A549 (cell line): ENCODE measurements around the gene SLC22A17. TPM values are rescaled to one million over a fixed set of nuclear protein-coding genes. Genes with fewer than 3 reads are reported as not detected.

Experiments
- ATAC-seq, 2 experiments: fragments of 200-7000 bp in 1 of 2; fragments of >200 bp in 1 of 2; cut with Nextera tagmentation in 1 of 2; cut with Tn5 transposase in 1 of 2; 3 replicates each; pipeline versions ENCODE4 v1.8.0 to v1.9.1; 2018 to 2020; ENCODE audit warnings: mild to moderate bottlenecking in 1 of 2, moderate library complexity in 1 of 2
- CTCF ChIA-PET: fragments of 300-600 bp; sonication (Branson Sonifier 250); formaldehyde crosslinking; extraction: SDS; loops from one replicate; lab custom pipeline; 2021; ENCODE audit warnings: antibody characterized with exemption, inconsistent platforms; lab: Yijun Ruan, JAX
- POLR2A ChIA-PET: fragments of 350-600 bp; formaldehyde crosslinking; extraction: SDS; loops from one replicate; lab custom pipeline; 2021; ENCODE audit warnings: antibody characterized with exemption, inconsistent platforms; lab: Yijun Ruan, JAX
- DNase-seq, 2 experiments: peaks; one replicate each; pipeline versions ENCODE4 v3.0.0 to v3.0.0-alpha.2; 2011 to 2016; ENCODE audit warnings: low read depth in 1 of 2, low spot score in 1 of 2
- FAIRE-seq: peaks from 2 replicates; lab custom pipeline; 2011; peaks lifted over from hg19 to GRCh38; lab: Jason Lieb, UNC
- H3K27ac ChIP-seq, 2 experiments: fragments of >200 bp; sonication (Bioruptor Twin); formaldehyde crosslinking; 3 replicates each; pipeline ENCODE4 v1.5.1; 2016 to 2017
- H3K4me1 ChIP-seq: fragments of >200 bp; sonication (Bioruptor Twin); formaldehyde crosslinking; 3 replicates; pipeline ENCODE4 v1.6.1; 2016
- H3K4me2 ChIP-seq: fragments of >200 bp; sonication (Bioruptor Twin); formaldehyde crosslinking; 3 replicates; pipeline ENCODE4 v1.6.1; 2016
- H3K4me3 ChIP-seq: fragments of >200 bp; sonication (Bioruptor Twin); formaldehyde crosslinking; 3 replicates; pipeline ENCODE4 v1.5.1; 2016
- H3K9me3 ChIP-seq: fragments of >200 bp; sonication (Bioruptor Twin); formaldehyde crosslinking; 3 replicates; pipeline ENCODE4 v1.6.1; 2016
- CBX2 ChIP-seq: fragments of 200-600 bp; sonication (generic); IDR thresholded peaks from 2 replicates; pipeline ENCODE4 v1.6.1; 2016; ENCODE audit warnings: low read depth, mild to moderate bottlenecking, borderline replicate concordance
- CBX8 ChIP-seq: fragments of 200-600 bp; sonication (generic); IDR thresholded peaks from 2 replicates; pipeline ENCODE4 v1.6.1; 2016
- E2F6 ChIP-seq: IDR thresholded peaks from 2 replicates; pipeline ENCODE4 v1.6.1; 2012; ENCODE audit warnings: low read depth, borderline replicate concordance
- EP300 ChIP-seq, 2 experiments: fragments of >200 bp; sonication (Bioruptor Twin); formaldehyde crosslinking; IDR thresholded peaks; 2 replicates in 1 of 2; 3 replicates in 1 of 2; pipeline ENCODE4 v1.6.1; 2016 to 2017
- JUN ChIP-seq, 2 experiments: fragments of >200 bp; sonication (Bioruptor Twin); formaldehyde crosslinking; IDR thresholded peaks; 2 replicates in 1 of 2; 3 replicates in 1 of 2; pipeline ENCODE4 v1.6.1; 2016 to 2017
- JUNB ChIP-seq: fragments of >200 bp; sonication (Bioruptor Twin); formaldehyde crosslinking; IDR thresholded peaks from 2 replicates; pipeline ENCODE4 v1.6.1; 2016
- MAFK ChIP-seq: fragments of 450-650 bp; IDR thresholded peaks from 2 replicates; pipeline ENCODE4 v1.6.1; 2014; ENCODE audit not compliant: partially characterized antibody
- MYC ChIP-seq: IDR thresholded peaks from 2 replicates; pipeline ENCODE4 v1.6.1; 2012; ENCODE audit warnings: mild to moderate bottlenecking, inconsistent platforms, low read length, improper control_type of control experiment, borderline replicate concordance
- NPAS2 ChIP-seq: fragments of 250-450 bp; sonication (Bioruptor Pico); IDR thresholded peaks from 2 replicates; pipeline ENCODE4 v1.8.0; 2022; ENCODE audit warnings: mild to moderate bottlenecking, moderate library complexity, borderline replicate concordance
- PHF8 ChIP-seq: fragments of 200-600 bp; sonication (generic); IDR thresholded peaks from 2 replicates; pipeline ENCODE4 v1.6.1; 2016; ENCODE audit warnings: low read depth, mild to moderate bottlenecking, antibody characterized with exemption, moderate library complexity, borderline replicate concordance
- POLR2A ChIP-seq: IDR thresholded peaks from 2 replicates; pipeline ENCODE4 v1.6.1; 2012; ENCODE audit warnings: mild to moderate bottlenecking, low read length
- RCOR1 ChIP-seq: fragments of 150-350 bp; IDR thresholded peaks from 2 replicates; pipeline ENCODE4 v1.6.1; 2014; ENCODE audit warnings: antibody characterized with exemption, low read length, low read depth
- RFX5 ChIP-seq: fragments of 450-650 bp; IDR thresholded peaks from 2 replicates; pipeline ENCODE4 v1.7.1; 2014; ENCODE audit warnings: antibody characterized with exemption, mild to moderate bottlenecking, moderate library complexity
- SMC3 ChIP-seq: fragments of >200 bp; sonication (Bioruptor Twin); formaldehyde crosslinking; IDR thresholded peaks from 3 replicates; pipeline ENCODE4 v1.6.1; 2018; ENCODE audit warnings: inconsistent platforms
- SREBF2 ChIP-seq: fragments of 450-650 bp; IDR thresholded peaks from 2 replicates; pipeline ENCODE4 v1.6.1; 2014; ENCODE audit warnings: mild to moderate bottlenecking, moderate library complexity
- TP53 ChIP-seq: fragments of 250-450 bp; sonication (Bioruptor Pico); IDR thresholded peaks from 2 replicates; pipeline ENCODE4 v1.5.0; 2021; ENCODE audit warnings: mild to moderate bottlenecking, moderate library complexity
- USF2 ChIP-seq: fragments of 450-650 bp; IDR thresholded peaks from 2 replicates; pipeline ENCODE4 v1.6.1; 2014; ENCODE audit warnings: antibody characterized with exemption
- ZC3H11A ChIP-seq: fragments of 450-650 bp; IDR thresholded peaks from 2 replicates; pipeline ENCODE4 v1.6.1; 2014; ENCODE audit warnings: antibody characterized with exemption, mild to moderate bottlenecking
- WGBS: methylation state at CpG from one replicate; pipeline ENCODE4 v1.1.6; 2017; ENCODE audit errors: missing lambda C conversion rate; 5-methylcytosine and 5-hydroxymethylcytosine counted together
- polyA plus RNA-seq, 4 experiments: library from polyadenylated mRNA; depleted of rRNA in 3 of 4; stranded (reverse); fragments of >200 nt; fragmentation: RNase III in 1 of 4; extraction: RNeasy Plus Mini Kit Qiagen cat#74134 plus additional on column Dnase treatment in 1 of 4; gene quantifications; 2 replicates in 3 of 4; 3 replicates in 1 of 4; pipeline ENCODE4 v1.2.3, GENCODE V29; 2011 to 2017
- TF ChIP-seq, protein P1 (sequence below): fragments of 250-450 bp; sonication (Bioruptor Pico); IDR thresholded peaks from 2 replicates; pipeline ENCODE4 v1.5.0; 2020; ENCODE audit warnings: low read depth, mild to moderate bottlenecking, moderate library complexity
- TF ChIP-seq, protein P2 (sequence below): fragments of >200 bp; sonication (Bioruptor Twin); formaldehyde crosslinking; IDR thresholded peaks from 3 replicates; pipeline ENCODE4 v1.5.1; 2016
- TF ChIP-seq, protein P3 (sequence below): fragments of 250-450 bp; sonication (Bioruptor Pico); IDR thresholded peaks from 2 replicates; pipeline ENCODE4 v1.5.0; 2021; ENCODE audit warnings: mild to moderate bottlenecking, moderate library complexity, borderline replicate concordance
- TF ChIP-seq, protein P4 (sequence below): fragments of 200-600 bp; sonication (generic); IDR thresholded peaks from 2 replicates; pipeline ENCODE4 v1.6.1; 2016; ENCODE audit warnings: antibody characterized with exemption, mild to moderate bottlenecking, moderate library complexity

The SLC22A17 gene
- polyA plus RNA-seq, 2 of the 4 experiments (the other 2 are of a cell fraction), result 3.5 to 8.4 TPM

DNA sequence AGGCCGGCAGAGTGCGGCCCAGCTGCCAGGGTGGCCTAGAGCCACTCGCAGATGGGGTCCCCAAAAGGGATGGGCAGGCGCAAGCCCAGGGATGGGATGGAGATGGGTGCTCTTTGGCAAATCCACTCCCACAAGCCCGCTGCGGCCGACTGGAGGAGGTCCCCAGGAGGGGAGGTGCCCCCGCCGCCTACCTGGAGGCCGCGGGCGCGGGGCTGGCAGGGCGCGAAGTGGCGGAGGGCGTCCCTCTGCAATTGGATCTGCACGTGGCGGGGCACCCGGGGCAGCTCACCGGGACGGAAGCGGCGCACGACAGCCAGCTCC is 50.8 kb downstream of the SLC22A17 start (continued):
- TF ChIP-seq, protein P1, sequence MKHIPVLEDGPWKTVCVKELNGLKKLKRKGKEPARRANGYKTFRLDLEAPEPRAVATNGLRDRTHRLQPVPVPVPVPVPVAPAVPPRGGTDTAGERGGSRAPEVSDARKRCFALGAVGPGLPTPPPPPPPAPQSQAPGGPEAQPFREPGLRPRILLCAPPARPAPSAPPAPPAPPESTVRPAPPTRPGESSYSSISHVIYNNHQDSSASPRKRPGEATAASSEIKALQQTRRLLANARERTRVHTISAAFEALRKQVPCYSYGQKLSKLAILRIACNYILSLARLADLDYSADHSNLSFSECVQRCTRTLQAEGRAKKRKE (CRISPR knock-in tag), result peak; percentile 63; the same call in 1 of the 2 replicates
- no peak for TF ChIP-seq RCOR1
- TF ChIP-seq ZC3H11A, result no peak
- TF ChIP-seq E2F6, result peak; percentile 89
- TF ChIP-seq SMC3, result no peak
- TF ChIP-seq EP300 (IDR thresholded peaks at IDR 0.05), result no peak

DNA sequence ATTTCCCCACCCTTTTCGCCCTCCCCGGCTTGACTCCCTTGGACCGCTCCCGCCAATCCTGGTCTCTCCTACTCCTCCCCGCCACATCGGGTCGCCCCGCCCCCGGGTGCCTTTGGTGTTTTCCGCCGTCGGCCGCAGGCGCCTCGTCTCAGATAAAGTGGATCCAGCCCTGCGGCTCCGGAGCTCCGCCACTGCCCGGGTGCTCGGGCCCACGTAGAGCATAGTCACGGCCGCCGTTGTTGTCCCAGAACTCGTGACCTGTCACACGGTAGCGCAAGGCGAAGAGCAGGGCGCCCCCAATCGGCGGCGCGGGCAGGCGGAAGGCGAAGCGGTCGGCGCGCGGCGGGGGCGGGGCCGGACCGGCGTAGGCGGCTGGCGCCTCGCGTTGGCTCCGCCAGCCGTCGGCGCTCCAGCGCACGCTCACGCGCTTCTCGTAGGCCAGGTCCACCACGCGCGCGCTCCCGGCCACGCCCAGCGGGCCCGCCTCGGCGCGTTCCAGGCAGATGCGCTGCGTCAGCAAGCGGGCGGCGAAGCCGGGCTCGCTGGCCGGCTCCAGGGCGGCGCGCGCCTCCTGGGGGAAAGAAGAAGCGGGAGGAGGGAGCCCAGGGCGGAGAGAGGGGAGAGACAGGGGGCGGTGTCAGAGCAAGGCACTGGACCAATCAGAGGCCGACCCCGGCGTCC is 51.3 kb downstream of the SLC22A17 start:
- FAIRE-seq (no peak), DNase-seq (peak; percentile 96 to 97), ATAC-seq (peak; percentile 82 to 89)
- H3K4me3 ChIP-seq, result peak overlapping the region; percentile 63
- POLR2A ChIA-PET, result interaction anchor here (0.9 to 4.1 kb wide), 9 partner anchors 10 to 914 kb away, joined by 3 to 40 read pairs (median 5); partner anchors contain the start of genes ACIN1, C14orf119, HOMEZ and MDP1
- TF ChIP-seq CBX8 (no peak), MYC (peak; percentile 82), TP53 (no peak), JUNB (no peak), JUN (IDR thresholded peaks at IDR 0.05) (peak in 1 of 2 experiments; percentile 62; a peak in 3 of 5 replicates), MAFK (peak; percentile 100), RFX5 (peak; percentile 66; the same call in 1 of the 2 replicates), EP300 (IDR thresholded peaks at IDR 0.05) (no peak), PHF8 (peak; percentile 45; the same call in 1 of the 2 replicates), POLR2A (peak; percentile 45), SMC3 (no peak; the same call in 2 of the 3 replicates), CBX2 (no peak), USF2 (peak; percentile 61), NPAS2 (CRISPR knock-in tag) (0 out of 2 replicates have a peak, but pooled peaks have one; percentile 48), SREBF2 (no peak)
- TF ChIP-seq, protein P2, sequence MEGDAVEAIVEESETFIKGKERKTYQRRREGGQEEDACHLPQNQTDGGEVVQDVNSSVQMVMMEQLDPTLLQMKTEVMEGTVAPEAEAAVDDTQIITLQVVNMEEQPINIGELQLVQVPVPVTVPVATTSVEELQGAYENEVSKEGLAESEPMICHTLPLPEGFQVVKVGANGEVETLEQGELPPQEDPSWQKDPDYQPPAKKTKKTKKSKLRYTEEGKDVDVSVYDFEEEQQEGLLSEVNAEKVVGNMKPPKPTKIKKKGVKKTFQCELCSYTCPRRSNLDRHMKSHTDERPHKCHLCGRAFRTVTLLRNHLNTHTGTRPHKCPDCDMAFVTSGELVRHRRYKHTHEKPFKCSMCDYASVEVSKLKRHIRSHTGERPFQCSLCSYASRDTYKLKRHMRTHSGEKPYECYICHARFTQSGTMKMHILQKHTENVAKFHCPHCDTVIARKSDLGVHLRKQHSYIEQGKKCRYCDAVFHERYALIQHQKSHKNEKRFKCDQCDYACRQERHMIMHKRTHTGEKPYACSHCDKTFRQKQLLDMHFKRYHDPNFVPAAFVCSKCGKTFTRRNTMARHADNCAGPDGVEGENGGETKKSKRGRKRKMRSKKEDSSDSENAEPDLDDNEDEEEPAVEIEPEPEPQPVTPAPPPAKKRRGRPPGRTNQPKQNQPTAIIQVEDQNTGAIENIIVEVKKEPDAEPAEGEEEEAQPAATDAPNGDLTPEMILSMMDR, result peak; percentile 92
- TF ChIP-seq, protein P3, sequence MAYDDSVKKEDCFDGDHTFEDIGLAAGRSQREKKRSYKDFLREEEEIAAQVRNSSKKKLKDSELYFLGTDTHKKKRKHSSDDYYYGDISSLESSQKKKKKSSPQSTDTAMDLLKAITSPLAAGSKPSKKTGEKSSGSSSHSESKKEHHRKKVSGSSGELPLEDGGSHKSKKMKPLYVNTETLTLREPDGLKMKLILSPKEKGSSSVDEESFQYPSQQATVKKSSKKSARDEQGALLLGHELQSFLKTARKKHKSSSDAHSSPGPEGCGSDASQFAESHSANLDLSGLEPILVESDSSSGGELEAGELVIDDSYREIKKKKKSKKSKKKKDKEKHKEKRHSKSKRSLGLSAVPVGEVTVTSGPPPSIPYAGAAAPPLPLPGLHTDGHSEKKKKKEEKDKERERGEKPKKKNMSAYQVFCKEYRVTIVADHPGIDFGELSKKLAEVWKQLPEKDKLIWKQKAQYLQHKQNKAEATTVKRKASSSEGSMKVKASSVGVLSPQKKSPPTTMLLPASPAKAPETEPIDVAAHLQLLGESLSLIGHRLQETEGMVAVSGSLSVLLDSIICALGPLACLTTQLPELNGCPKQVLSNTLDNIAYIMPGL, result no peak
- TF ChIP-seq, protein P4, sequence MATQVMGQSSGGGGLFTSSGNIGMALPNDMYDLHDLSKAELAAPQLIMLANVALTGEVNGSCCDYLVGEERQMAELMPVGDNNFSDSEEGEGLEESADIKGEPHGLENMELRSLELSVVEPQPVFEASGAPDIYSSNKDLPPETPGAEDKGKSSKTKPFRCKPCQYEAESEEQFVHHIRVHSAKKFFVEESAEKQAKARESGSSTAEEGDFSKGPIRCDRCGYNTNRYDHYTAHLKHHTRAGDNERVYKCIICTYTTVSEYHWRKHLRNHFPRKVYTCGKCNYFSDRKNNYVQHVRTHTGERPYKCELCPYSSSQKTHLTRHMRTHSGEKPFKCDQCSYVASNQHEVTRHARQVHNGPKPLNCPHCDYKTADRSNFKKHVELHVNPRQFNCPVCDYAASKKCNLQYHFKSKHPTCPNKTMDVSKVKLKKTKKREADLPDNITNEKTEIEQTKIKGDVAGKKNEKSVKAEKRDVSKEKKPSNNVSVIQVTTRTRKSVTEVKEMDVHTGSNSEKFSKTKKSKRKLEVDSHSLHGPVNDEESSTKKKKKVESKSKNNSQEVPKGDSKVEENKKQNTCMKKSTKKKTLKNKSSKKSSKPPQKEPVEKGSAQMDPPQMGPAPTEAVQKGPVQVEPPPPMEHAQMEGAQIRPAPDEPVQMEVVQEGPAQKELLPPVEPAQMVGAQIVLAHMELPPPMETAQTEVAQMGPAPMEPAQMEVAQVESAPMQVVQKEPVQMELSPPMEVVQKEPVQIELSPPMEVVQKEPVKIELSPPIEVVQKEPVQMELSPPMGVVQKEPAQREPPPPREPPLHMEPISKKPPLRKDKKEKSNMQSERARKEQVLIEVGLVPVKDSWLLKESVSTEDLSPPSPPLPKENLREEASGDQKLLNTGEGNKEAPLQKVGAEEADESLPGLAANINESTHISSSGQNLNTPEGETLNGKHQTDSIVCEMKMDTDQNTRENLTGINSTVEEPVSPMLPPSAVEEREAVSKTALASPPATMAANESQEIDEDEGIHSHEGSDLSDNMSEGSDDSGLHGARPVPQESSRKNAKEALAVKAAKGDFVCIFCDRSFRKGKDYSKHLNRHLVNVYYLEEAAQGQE, result no peak
- H3K4me1 ChIP-seq, result peaks cover 23% of the 10 kb centered on the region
- no peaks in the 10 kb centered on the region for H3K9me3 ChIP-seq
- CTCF ChIA-PET, result interaction anchor here (0.7 to 12.8 kb wide), 15 partner anchors 9 to 258 kb away, joined by 3 to 254 read pairs (median 3); partner anchors contain the start of genes HOMEZ and PABPN1
- H3K27ac ChIP-seq, result peak overlapping the region; percentile 92
- WGBS, result 4% methylated on average over 4 of the region's 87 CpGs
- peak overlapping the region; percentile 98 for H3K4me2 ChIP-seq
